ENCODE data around the gene PRR16. TPM values are rescaled to one million over a fixed set of nuclear protein-coding genes. Genes with fewer than 3 reads are reported as not detected.

The PRR16 gene
- total RNA-seq, 1 experiment from 2014 or later, result 0.42 TPM

- Mint-ChIP-seq H3K36me3 (no peaks in the 10 kb centered on the region), H3K27me3 (ENCODE audit: low read depth) (peaks cover 51% of the 10 kb centered on the region), H3K9me3 (no peaks in the 10 kb centered on the region)
- TF ChIP-seq ELF4 (CRISPR knock-in tag; IDR thresholded peaks at IDR 0.05; ENCODE audit: low read depth) (no peak), ZNF317 (CRISPR knock-in tag; IDR thresholded peaks at IDR 0.05; ENCODE audit: borderline replicate concordance, low read depth) (no peak), EMX1 (CRISPR knock-in tag; IDR thresholded peaks at IDR 0.05) (no peak), ZNF232 (CRISPR knock-in tag; IDR thresholded peaks at IDR 0.05) (no peak), ZNF263 (CRISPR knock-in tag; IDR thresholded peaks at IDR 0.05; ENCODE audit: low read depth) (no peak), NFYB (CRISPR knock-in tag; conservative IDR thresholded peaks at IDR 0.05; ENCODE audit: low read depth) (no peak), ARID4B (CRISPR knock-in tag; IDR thresholded peaks at IDR 0.05; ENCODE audit: borderline replicate concordance) (no peak), ATF1 (CRISPR knock-in tag; IDR thresholded peaks at IDR 0.05) (no peak), ZNF532 (CRISPR knock-in tag; IDR thresholded peaks at IDR 0.05; ENCODE audit: borderline replicate concordance) (no peak), ZNF281 (CRISPR knock-in tag; IDR thresholded peaks at IDR 0.05) (no peak), E2F1 (CRISPR knock-in tag; IDR thresholded peaks at IDR 0.05) (no peak), ZNF219 (CRISPR knock-in tag; IDR thresholded peaks at IDR 0.05; ENCODE audit: borderline replicate concordance) (no peak), JUN (CRISPR knock-in tag; IDR thresholded peaks at IDR 0.05) (no peak), ZNF396 (CRISPR knock-in tag; IDR thresholded peaks at IDR 0.05; ENCODE audit: borderline replicate concordance) (no peak), ETV6 (CRISPR knock-in tag; IDR thresholded peaks at IDR 0.05) (no peak), PRDM15 (CRISPR knock-in tag; IDR thresholded peaks at IDR 0.05) (no peak), ZNF425 (CRISPR knock-in tag; conservative IDR thresholded peaks at IDR 0.05) (no peak)
Observed at GRCh38 chr5:120463006-120463680, 957 bp upstream of the PRR16 start.

More at GRCh38 chr5:120463006-120463680, 957 bp upstream of the PRR16 start:
- DNase-seq (ENCODE audit: low spot score) (no peak), ATAC-seq (no peak)
- ChIA-PET CTCF (interaction anchor here (0.9 kb wide), 1 partner anchor 9 kb away, joined by 3 read pairs; no protein-coding TSS in a partner anchor), POLR2A (interaction anchor here (0.7 kb wide), 1 partner anchor 428 kb away, joined by 3 read pairs; no protein-coding TSS in a partner anchor)
- Mint-ChIP-seq H3K27ac (no peak overlapping the region), H3K4me1 (peaks cover 13% of the 10 kb centered on the region), H3K4me3 (peak overlapping the region; percentile 55)

All from WTC11 (cell line).